AG04449 (cell line): ENCODE data around the gene LRRC23.

Source experiments
- CTCF ChIA-PET: fragments of 350-600 bp; formaldehyde crosslinking; extraction: SDS; loops from one replicate; lab custom pipeline; 2021; ENCODE audit warnings: antibody characterized with exemption; lab: Yijun Ruan, JAX
- POLR2A ChIA-PET: fragments of 400-600, 350-600 bp; formaldehyde crosslinking; extraction: SDS; loops from one replicate; lab custom pipeline; 2020; ENCODE audit warnings: antibody characterized with exemption, inconsistent platforms; lab: Yijun Ruan, JAX
- DNase-seq: peaks from one replicate; pipeline ENCODE4 v3.0.0-alpha.2; 2010; ENCODE audit warnings: low read depth, low spot score
- H3K4me3 ChIP-seq: 2 replicates; pipeline ENCODE4 v1.5.1; 2011; ENCODE audit warnings: low read depth, mild to moderate bottlenecking, control low read depth, low read length
- TF ChIP-seq, protein P1 (sequence below): IDR thresholded peaks from one replicate; pipeline ENCODE4 v1.5.1; 2011; ENCODE audit warnings: mild to moderate bottlenecking, moderate library complexity, low read length, control low read depth, inconsistent platforms; ENCODE audit not compliant: insufficient read depth; ENCODE audit errors: missing control alignments

The LRRC23 gene

DNA sequence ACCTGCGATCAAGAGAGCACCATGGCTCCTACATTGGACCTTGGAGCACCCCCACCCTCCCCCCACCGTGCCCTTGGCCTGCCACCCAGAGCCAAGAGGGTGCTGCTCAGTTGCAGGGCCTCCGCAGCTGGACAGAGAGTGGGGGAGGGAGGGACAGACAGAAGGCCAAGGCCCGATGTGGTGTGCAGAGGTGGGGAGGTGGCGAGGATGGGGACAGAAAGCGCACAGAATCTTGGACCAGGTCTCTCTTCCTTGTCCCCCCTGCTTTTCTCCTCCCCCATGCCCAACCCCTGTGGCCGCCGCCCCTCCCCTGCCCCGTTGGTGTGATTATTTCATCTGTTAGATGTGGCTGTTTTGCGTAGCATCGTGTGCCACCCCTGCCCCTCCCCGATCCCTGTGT lies 37.2 kb downstream of the LRRC23 start:
- ChIA-PET CTCF (interaction anchor here (0.8 to 10.1 kb wide), 4 partner anchors 9 to 167 kb away, joined by 3 to 134 read pairs (median 18); no protein-coding TSS in a partner anchor), POLR2A (interaction anchor here (1.2 to 1.4 kb wide), 2 partner anchors 12 to 25 kb away, joined by 3 to 4 read pairs; no protein-coding TSS in a partner anchor)
- TF ChIP-seq, protein P1, sequence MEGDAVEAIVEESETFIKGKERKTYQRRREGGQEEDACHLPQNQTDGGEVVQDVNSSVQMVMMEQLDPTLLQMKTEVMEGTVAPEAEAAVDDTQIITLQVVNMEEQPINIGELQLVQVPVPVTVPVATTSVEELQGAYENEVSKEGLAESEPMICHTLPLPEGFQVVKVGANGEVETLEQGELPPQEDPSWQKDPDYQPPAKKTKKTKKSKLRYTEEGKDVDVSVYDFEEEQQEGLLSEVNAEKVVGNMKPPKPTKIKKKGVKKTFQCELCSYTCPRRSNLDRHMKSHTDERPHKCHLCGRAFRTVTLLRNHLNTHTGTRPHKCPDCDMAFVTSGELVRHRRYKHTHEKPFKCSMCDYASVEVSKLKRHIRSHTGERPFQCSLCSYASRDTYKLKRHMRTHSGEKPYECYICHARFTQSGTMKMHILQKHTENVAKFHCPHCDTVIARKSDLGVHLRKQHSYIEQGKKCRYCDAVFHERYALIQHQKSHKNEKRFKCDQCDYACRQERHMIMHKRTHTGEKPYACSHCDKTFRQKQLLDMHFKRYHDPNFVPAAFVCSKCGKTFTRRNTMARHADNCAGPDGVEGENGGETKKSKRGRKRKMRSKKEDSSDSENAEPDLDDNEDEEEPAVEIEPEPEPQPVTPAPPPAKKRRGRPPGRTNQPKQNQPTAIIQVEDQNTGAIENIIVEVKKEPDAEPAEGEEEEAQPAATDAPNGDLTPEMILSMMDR = no peak
- no peak overlapping the region for H3K4me3 ChIP-seq
- no peak for DNase-seq

DNA sequence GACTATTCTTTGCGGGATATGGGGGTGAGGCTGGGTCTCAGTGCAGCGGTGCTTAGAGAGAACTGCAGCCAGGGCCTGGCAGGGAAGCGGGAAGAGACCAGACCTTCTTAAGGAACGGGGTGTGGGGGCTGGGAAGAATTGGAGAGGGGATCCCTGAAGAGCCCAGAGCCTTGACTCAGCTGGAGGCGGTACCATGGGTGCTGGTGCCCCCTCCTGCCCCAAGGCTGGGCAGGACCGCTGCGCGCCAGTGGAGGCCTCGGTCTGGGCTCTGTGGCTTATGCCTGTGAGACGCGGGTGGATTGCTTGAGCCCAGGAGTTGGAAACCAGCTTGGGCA lies 37.7 kb downstream of the LRRC23 start:
- ChIA-PET CTCF (interaction anchor here (11.4 kb wide), 1 partner anchor 18 kb away, joined by 226 read pairs; no protein-coding TSS in a partner anchor), POLR2A (interaction anchor here (4.7 kb wide), 1 partner anchor 17 kb away, joined by 46 read pairs; no protein-coding TSS in a partner anchor)
- no peak overlapping the region for H3K4me3 ChIP-seq
- no peak for DNase-seq
- TF ChIP-seq, protein P1 = no peak

DNA sequence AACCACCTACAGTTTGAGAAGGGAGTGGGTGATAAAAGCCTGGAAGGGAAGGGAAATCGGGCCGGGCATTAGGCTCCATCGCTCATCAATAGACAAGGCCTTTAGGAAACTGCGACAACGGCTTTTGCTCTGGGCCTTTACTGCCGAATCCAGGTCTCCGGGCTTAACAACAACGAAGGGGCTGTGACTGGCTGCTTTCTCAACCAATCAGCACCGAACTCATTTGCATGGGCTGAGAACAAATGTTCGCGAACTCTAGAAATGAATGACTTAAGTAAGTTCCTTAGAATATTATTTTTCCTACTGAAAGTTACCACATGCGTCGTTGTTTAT lies 38.7 kb downstream of the LRRC23 start:
- POLR2A ChIA-PET = interaction anchor here (0.7 to 4.7 kb wide), 18 partner anchors 8 to 403 kb away, joined by 3 to 46 read pairs (median 4); partner anchors contain the start of genes C1RL, LPCAT3, SPSB2 and TPI1
- peak; percentile 77 for DNase-seq
- CTCF ChIA-PET = interaction anchor here (0.7 to 11.4 kb wide), 13 partner anchors 8 to 167 kb away, joined by 3 to 226 read pairs (median 6); partner anchors contain the start of genes C1RL, LPCAT3 and SPSB2
- H3K4me3 ChIP-seq = peak overlapping the region; percentile 9
- TF ChIP-seq, protein P1 = no peak

DNA sequence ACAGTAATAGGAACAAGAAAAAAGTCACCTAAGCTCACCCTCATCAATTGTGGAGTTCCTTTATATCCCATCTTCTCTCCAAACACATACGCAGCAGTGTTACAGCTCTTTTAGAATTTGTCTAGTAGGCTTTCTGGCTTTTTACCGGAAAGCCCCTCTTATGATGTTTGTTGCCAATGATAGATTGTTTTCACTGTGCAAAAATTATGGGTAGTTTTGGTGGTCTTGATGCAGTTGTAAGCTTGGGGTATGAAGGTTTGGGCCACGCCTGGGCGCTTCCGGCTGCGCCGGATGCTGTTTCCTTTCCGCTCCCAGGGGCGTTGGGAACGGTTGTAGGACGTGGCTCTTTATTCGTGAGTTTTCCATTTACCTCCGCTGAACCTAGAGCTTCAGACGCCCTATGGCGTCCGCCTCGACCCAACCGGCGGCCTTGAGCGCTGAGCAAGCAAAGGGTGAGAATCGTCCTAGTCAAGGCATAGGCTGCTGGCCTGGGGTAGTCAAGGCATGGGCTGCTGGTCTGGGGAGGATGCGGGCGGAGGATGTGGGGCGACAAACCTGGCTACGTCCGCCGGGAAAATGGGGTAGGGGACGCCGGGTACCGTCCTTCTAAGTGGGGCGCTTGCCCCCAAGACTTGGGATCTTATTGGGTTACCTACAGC lies 39.2 kb downstream of the LRRC23 start, which contains the start of the genes C12orf57 and RNU7-1:
Gene C12orf57 (plus strand): TSS at position 301 of the 659 bp plus-strand sequence. CDS start 100 bp downstream, at position 401.
Gene RNU7-1 (plus strand): TSS at position 95 of the 659 bp plus-strand sequence.
- TF ChIP-seq, protein P1 = no peak
- H3K4me3 ChIP-seq = peak within 1 kb of the TSS; percentile 66
- POLR2A ChIA-PET = interaction anchor here (0.7 to 4.7 kb wide), 22 partner anchors 9 to 404 kb away, joined by 3 to 46 read pairs (median 4); partner anchors contain the start of genes C1RL, C1S, LPCAT3 and SPSB2
- DNase-seq = no peak
- CTCF ChIA-PET = interaction anchor here (0.7 to 11.4 kb wide), 19 partner anchors 9 to 199 kb away, joined by 3 to 226 read pairs (median 4); partner anchors contain the start of genes C1RL, LPCAT3, SPSB2 and TPI1

DNA sequence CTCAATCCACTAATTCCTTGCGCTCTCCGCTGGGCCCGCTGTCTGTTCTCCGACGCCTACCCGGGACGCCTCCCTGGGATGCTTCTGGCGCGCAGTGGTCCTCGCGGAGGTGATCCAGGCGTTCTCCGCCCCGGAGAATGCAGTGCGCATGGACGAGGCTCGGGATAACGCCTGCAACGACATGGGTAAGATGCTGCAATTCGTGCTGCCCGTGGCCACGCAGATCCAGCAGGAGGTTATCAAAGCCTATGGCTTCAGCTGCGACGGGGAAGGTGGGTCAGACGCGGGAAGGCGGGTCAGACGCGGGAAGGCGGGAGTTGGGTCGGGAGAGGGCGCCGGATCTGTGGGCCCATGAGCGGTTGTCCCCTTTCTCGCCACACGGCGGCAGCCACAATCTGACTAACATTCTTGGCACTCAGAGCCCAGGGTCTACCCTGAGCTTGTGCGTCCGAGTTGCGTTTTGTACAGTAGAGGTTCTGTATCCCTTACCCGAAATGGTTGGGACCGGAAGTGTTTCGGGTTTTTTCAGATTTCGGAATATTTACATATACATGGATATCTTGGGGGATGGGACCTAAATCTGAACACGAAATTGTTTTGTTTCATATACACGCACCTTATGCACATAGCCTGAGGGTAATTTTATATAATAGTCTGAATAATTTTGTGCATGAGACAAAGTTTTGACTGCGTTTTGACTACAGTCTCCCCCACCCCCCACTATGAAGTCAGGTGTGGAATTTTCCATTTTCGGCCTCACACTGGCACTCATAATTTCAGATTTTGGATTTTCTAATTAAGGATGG lies 40.0 kb downstream of the LRRC23 start:
- POLR2A ChIA-PET = interaction anchor here (0.7 to 4.7 kb wide), 20 partner anchors 10 to 404 kb away, joined by 3 to 46 read pairs (median 4); partner anchors contain the start of genes C1RL, C1S, LPCAT3 and SPSB2

More for the DNA sequence above, 40.0 kb downstream of the LRRC23 start:
- TF ChIP-seq, protein P1 = peak; percentile 89
- CTCF ChIA-PET = interaction anchor here (0.7 to 11.4 kb wide), 26 partner anchors 11 to 200 kb away, joined by 3 to 226 read pairs (median 4); partner anchors contain the start of genes C1RL, LPCAT3, SPSB2 and TPI1
- no peak for DNase-seq
- H3K4me3 ChIP-seq = peak overlapping the region; percentile 66
